ENCODE measurements around the gene CCDC106.

DNA sequence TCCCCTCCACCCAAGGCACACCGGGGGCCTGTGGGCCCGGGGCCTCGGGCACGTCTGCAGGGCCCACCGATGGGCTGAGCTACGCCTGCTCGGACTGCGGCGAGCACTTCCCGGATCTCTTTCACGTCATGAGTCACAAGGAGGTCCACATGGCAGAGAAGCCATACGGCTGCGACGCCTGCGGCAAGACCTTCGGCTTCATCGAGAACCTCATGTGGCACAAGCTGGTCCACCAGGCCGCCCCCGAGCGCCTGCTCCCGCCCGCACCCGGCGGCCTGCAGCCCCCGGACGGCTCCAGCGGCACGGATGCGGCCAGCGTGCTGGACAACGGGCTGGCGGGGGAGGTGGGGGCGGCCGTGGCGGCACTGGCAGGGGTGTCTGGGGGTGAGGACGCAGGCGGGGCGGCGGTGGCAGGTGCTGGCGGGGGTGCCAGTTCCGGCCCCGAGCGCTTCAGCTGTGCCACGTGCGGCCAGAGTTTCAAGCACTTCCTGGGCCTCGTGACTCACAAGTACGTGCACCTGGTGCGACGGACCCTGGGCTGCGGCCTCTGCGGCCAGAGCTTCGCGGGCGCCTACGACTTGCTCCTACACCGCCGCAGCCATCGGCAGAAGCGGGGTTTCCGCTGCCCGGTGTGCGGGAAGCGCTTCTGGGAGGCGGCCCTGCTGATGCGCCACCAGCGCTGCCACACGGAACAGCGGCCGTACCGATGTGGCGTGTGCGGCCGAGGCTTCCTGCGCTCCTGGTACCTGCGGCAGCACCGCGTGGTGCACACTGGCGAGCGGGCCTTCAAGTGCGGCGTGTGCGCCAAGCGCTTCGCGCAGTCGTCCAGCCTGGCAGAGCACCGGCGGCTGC lies 32.2 kb upstream of the CCDC106 start:
- TF ChIP-seq POLR2A (IDR thresholded peaks at IDR 0.05; ENCODE audit: low read depth, low read length) (no peak), RFX5 (IDR thresholded peaks at IDR 0.05; ENCODE audit: low read depth, low read length) (no peak), BHLHE40 (IDR thresholded peaks at IDR 0.05; ENCODE audit: low read depth, low read length) (no peak), MAFK (IDR thresholded peaks at IDR 0.05; ENCODE audit: low read depth, low read length) (no peak), RAD21 (IDR thresholded peaks at IDR 0.05; ENCODE audit: low read length) (no peak), MXI1 (IDR thresholded peaks at IDR 0.05; ENCODE audit: borderline replicate concordance, low read depth, low read length) (no peak), FOS (IDR thresholded peaks at IDR 0.05; ENCODE audit: low read depth, low read length) (no peak), CEBPB (IDR thresholded peaks at IDR 0.05; ENCODE audit: low read depth, low read length) (no peak), SMC3 (IDR thresholded peaks at IDR 0.05; ENCODE audit: low read depth, low read length) (no peak), RCOR1 (IDR thresholded peaks at IDR 0.05; ENCODE audit: insufficient replicate concordance, low read length) (no peak)
- TF ChIP-seq, protein P1, sequence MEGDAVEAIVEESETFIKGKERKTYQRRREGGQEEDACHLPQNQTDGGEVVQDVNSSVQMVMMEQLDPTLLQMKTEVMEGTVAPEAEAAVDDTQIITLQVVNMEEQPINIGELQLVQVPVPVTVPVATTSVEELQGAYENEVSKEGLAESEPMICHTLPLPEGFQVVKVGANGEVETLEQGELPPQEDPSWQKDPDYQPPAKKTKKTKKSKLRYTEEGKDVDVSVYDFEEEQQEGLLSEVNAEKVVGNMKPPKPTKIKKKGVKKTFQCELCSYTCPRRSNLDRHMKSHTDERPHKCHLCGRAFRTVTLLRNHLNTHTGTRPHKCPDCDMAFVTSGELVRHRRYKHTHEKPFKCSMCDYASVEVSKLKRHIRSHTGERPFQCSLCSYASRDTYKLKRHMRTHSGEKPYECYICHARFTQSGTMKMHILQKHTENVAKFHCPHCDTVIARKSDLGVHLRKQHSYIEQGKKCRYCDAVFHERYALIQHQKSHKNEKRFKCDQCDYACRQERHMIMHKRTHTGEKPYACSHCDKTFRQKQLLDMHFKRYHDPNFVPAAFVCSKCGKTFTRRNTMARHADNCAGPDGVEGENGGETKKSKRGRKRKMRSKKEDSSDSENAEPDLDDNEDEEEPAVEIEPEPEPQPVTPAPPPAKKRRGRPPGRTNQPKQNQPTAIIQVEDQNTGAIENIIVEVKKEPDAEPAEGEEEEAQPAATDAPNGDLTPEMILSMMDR (conservative IDR thresholded peaks at IDR 0.05; ENCODE audit: low read depth, low read length), result no peak
- TF ChIP-seq, protein P2, sequence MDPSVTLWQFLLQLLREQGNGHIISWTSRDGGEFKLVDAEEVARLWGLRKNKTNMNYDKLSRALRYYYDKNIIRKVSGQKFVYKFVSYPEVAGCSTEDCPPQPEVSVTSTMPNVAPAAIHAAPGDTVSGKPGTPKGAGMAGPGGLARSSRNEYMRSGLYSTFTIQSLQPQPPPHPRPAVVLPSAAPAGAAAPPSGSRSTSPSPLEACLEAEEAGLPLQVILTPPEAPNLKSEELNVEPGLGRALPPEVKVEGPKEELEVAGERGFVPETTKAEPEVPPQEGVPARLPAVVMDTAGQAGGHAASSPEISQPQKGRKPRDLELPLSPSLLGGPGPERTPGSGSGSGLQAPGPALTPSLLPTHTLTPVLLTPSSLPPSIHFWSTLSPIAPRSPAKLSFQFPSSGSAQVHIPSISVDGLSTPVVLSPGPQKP (IDR thresholded peaks at IDR 0.05; ENCODE audit: borderline replicate concordance, low read depth, low read length), result no peak
- TF ChIP-seq, protein P3, sequence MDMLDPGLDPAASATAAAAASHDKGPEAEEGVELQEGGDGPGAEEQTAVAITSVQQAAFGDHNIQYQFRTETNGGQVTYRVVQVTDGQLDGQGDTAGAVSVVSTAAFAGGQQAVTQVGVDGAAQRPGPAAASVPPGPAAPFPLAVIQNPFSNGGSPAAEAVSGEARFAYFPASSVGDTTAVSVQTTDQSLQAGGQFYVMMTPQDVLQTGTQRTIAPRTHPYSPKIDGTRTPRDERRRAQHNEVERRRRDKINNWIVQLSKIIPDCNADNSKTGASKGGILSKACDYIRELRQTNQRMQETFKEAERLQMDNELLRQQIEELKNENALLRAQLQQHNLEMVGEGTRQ (IDR thresholded peaks at IDR 0.05; ENCODE audit: low read depth, low read length), result no peak

Measured in IMR-90 (cell line).